ENCODE measurements around the gene GMDS.

Gene GMDS

DNA sequence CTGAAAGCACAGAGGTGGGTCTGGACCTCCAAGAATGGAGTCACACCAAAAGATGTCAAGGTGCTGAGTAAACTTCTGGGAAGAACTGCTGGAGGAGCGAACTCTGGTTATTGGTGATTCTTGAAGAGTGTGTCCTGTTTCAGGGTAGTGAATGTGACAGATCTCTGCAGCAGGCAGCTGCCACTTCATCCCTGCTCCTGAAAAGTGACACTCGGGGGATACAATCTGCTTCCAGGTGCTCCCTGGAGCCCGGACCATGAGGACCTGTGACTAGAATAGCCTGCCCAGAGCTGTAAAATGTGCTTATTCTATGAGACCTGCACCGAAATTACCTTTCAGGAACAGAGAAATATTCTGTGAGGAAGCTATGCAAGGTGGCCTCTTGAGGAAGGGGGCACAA lies 444.6 kb downstream of the GMDS start:
- DNase-seq (ENCODE audit: low read depth): no peak

GRCh38 chr6:1798965-1799325 lies 446.5 kb downstream of the GMDS start:
- no peak for DNase-seq (ENCODE audit: low read depth)

DNA sequence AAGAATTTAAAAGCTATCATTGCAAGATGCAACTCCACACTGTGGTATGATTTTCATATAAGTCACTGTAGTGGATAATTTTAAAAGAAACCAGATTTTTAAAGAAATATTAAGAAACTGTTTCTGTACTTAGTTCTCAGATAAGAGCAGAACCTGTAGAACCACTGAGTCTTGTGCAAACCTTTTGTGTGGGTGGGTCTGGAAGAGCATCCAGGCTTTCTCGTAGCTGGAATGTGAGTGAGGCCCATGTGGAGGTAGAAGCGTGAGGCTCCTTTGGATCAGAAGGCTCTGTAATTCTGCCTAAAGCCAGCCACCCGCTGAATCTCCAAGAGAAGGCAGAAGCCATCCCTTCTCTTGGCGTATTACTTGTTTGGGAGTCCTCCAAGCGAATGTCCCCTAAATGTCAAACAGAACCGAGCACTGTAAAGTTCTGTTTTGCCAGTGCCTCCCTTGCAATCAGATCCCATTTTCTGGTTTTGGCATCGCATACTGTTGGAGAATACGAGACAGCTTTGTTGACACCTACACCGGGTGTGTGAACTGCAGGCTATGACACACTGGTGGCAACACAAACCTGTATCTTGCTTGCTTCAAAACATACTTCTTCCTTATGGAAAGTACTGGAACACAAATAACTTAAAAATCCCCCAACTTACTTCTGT lies 447.0 kb downstream of the GMDS start:
- no peak for DNase-seq (ENCODE audit: low read depth)

- no peak for DNase-seq (ENCODE audit: low read depth)
Measured at GRCh38 chr6:1797801-1798200, 447.6 kb downstream of the GMDS start.

GRCh38 chr6:1796706-1797529 lies 448.5 kb downstream of the GMDS start:
- DNase-seq (ENCODE audit: low read depth): no peak

DNA sequence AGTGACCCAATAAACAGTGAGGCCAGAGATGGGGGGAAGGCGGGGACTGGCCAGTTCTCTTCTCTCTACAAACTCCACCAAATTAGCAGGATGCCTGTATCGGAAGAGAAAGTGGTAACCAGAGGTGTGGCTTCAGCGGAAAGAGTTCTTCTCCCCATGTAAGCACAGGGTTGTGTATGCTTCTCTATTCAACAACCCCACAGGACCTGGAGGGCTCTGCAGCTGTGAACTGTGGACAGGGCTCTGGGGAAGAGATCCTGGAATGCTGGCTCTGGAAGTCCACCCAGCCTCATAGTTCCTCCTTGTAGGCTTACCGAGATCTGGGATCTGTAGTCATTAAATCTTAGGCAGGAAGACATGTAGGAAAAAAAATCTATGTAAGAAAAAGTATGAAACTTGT lies 449.5 kb downstream of the GMDS start:
- no peak for DNase-seq (ENCODE audit: low read depth)

GRCh38 chr6:1792989-1793388 lies 452.4 kb downstream of the GMDS start:
- DNase-seq (ENCODE audit: low read depth): no peak

GRCh38 chr6:1790684-1791083 lies 454.7 kb downstream of the GMDS start:
- DNase-seq (ENCODE audit: low read depth): no peak

DNA sequence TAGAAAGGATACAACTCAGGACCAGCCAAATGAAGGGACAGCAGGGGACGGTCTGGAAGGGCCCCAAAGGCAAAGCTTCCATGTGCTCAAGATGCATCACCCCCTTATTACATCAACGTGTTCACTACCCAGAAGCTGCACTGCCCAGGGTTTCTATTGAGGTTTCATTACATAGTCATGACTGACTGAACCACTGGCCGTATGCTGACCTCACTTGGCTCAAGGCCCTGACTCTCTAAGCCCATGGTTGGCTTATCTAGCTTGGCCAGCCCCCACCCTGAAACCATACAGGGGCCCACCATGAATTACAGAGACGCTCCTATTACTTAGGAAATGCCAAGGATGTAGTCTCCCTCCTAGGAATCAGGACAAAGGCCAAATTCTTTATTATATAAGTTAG lies 456.3 kb downstream of the GMDS start:
- DNase-seq (ENCODE audit: low read depth): no peak

DNA sequence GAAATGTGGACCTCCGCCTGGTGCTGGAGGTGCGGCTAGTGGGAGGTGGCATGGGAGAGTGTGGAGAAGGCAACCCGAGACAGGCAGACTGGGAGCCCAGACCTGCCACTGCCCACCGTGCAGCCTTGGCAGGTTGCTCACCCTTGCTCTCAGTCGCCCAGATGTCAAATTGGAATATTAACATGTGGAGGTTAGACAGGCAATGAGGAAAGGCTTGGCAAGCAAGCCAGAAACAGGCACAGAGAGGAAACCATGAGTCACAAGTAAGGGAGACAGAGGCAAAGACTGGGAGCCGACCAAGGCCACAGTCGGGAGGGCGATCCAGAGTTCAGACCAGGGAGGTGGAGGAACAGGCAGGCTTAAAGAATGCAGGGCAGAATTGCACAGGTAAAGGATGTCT lies 457.5 kb downstream of the GMDS start:
- DNase-seq (ENCODE audit: low read depth): no peak

DNA sequence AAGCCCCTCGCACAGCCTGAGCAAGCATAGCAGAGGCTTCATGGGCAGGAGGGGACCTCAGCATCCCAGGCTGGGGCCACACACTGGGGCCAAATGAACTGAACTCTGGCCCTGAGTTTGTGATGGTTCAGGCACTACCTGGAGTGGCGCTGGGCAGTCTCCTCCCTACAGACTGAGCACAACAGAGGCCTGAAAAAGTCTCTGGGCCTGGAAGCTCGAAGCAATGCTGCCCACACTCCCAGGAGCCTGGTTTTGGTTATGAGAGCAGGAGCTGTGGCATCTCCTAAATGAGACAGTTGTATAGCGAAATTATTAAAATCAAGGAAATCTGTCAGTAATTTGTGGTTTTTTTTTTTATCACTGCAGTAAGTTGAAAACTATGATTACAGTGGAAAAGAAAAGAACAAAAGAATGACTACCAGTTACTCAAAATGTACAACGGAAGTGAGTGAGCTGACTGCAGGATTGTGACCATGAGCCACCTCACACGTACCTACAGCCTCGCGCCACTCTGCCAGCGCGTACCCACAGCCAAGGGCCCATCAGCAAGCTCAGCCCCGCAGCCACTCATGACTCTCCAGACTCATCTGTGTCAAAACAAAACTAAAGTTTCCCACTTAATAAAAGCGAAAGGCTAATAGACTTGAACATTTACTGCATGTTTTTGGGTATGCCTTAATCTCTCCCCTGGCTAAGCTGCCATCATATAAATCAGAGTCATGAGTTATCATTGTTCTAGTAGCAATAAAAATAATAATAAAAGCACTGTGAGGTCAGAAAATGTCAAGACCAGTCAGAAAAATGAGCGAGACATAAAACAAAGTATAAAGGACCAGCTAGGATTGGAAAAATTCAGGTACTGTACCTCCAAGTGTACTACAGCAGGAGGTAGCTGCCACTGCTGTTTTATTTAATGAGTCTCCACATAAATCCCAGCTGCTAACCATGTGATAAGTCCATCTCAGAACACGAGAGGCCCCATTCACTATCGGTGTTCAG lies 458.7 kb downstream of the GMDS start:
- DNase-seq (ENCODE audit: low read depth): no peak

DNA sequence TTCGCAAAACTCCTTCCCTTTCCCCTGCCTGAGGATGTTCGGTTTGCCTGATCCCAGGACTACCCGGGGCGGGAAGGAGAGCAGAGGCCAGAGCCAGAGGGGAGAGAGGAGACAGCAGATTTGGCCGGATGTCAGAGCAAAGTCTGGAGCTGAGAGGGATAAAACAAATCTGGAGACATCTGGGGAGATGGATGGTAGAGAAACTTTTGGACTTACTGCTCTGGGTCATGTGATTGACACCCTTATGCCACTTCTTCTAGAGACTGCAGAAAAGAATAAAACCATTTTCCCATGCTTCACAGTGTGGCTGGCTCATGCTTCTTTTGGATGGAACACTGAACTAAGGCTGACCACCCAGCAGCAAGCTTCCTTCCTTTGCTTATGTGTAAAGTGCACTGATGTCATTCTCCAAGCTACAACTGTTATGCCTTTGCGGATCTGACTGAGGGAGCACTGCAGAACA lies 461.0 kb downstream of the GMDS start:
- DNase-seq (ENCODE audit: low read depth): no peak

DNA sequence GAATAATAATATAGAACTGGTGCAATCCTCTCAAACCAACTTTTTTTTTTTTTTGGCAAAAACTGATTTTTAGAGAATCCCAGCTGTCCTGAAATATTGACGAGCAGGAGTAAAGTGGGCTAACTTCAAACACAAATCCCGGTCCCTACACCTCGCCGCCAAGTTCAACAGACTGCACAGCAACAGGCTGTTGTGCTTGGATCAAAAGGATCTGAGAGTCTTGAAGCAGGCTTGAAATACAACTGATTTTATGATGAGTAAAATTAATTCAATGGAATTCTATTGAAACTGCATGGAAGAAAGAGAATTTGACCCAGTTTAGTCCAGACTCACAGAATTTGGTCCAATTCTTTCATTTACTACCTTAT lies 463.6 kb downstream of the GMDS start:
- DNase-seq (ENCODE audit: low read depth): no peak

DNA sequence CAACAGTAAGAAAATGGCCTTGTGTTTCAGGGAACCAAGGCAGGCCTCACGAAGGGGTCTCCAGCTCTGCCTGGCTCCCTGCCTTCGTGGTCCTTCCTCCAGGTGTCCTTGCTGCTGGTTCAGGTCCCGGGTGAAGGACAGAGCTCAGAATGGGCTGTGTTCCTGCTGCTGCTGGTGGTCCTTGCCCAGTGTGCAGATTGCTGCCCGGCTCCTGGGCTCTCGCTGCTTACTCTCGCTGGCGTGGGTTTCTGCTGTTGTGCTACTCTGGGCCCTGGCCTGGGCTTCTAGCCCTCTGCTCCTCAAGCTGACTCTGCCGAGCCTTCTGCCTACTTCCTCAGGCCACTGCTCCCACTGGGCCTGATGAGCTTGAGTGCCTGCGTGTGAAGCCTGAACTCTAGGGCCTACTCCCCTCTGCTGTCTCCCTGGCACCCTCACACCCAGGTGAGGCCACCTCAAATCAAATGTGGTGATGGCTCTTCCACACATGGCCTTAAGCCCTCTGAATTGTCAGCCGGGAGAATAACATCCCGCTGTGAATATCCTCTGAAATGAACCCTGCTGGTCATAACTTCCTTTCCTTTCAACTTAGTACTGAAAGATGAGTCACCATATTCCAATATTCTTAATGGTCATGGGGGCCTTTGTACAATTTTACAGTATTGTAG lies 464.1 kb downstream of the GMDS start:
- DNase-seq (ENCODE audit: low read depth): no peak

DNA sequence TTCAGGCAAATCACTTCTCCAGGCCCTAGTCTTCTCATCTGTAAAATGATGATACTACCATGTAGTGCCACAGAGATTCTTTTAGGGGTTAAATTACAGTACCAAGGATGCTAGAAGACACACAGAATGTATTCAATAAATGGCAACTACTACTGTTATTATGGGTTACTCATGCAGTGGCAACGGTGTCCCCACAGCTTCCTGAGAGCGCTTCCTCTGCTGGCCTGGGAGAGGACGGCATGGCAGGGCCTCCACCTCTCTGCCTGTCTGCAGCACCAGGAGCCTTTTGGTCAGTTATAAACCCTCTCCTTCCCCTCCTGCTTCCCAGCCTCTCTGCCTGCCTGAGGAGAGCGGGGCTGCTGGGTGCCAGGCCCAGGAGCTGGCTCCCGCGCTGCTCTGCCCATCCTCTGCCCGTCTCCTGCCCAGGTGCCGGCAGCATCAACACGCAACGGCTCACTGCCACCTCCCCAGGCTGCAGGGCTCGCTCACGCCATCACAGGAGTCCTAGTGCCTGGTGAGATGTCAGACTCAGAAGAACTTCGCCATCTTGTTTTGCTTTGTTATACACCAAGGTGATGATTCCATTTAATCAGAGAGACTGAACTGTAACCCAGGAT lies 465.0 kb downstream of the GMDS start:
- no peak for DNase-seq (ENCODE audit: low read depth)

DNA sequence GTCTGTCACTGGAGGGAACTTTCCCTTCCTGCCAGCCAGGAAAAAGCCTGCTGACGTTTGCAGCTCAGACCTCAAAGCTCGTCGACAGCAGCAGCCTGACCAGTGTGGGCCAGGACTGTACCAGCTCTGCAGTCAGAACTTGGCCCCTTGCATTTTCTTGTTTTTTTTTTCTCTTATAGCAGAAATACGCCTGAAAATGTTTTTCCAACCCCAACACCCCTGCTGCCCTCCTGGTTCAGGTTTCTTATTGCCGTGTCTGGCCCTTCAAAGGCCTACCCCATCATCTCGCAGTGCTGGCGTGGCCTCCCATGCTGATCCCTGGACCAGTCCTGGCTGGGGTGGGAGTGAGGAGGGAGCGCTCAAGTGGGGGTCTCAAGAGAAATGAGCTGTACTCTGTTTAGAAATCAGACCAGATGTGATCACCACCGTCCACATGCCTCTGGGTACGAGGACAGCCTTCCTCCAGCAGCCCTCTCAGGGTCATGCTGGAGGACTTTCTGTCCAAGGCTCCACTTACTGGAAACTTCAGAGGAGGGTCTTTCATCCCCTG lies 466.6 kb downstream of the GMDS start:
- DNase-seq (ENCODE audit: low read depth): no peak

DNA sequence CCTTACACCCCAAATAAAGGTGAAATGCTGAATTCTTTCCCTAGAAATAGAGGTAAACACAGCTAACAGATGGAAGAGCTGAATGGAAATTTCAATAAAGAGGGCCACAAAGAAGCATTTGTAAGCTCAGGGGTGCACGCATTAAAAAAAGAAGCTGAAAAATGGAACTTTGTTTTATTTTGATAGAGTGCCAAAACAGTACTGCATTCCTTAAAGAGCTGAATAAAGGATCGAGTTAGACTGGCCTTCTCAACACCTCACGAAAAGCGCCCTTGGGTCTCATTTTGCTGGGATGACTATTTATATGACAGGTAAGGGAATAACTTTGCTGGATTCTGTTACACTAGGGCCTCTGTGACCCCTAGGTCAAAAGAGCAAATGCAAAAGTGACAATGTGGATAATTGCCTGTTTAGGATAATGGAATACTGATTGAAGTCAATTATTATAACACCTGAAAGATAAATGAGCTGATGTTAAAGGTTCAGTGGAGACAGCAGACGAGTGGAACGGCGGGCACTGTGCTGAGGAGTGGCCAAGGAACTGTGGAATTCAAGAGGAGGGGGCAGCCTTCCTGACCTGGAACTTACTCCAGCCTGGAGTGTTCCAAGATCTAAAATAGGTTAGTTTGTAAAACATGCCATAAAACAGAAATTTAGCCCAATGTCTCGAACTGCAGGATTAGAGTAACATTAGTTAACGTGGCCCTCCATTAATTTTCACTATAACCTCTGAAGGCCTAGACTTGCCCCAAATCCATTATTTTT lies 467.3 kb downstream of the GMDS start:
- DNase-seq (ENCODE audit: low read depth): no peak

- DNase-seq (ENCODE audit: low read depth): no peak
Measured at GRCh38 chr6:1775441-1775840, 470.0 kb downstream of the GMDS start.

DNA sequence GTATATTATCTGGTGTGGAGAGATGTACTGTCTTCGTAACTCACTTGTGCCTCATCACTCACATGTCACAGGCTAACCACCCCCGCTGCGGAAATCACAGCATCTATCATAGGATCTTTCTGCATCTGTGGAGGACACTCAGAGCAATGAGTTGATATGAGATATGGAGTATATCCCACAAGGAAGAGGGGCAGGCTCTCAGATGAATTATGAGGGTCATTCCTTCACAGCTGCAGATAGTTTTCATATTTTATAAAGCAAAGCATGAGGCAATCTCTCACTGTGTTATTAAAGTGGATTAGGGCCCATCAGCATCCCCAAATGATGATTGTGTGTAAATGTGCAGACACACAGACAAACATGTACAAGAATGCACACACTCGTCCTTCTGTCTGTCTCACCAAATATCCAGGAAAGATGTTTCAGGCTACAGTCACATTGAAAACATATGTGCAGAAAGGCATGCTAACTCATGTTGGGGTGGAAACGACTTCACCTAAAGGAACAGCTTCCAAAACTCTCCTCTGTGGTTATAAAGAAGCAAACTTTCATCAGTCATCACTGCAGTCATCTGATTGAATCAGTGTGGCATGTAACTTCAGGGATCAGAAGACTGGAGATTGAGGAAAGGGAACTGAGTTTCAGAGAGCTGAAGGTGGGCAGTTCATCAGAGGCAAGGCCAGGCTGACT lies 471.0 kb downstream of the GMDS start:
- DNase-seq (ENCODE audit: low read depth): no peak

GRCh38 chr6:1773700-1774099 lies 471.7 kb downstream of the GMDS start:
- no peak for DNase-seq (ENCODE audit: low read depth)

Data from stimulated activated CD8-positive, alpha-beta memory T cell treated with anti-CD3 and anti-CD28 coated beads, Interleukin-7, amount 100 ng/mL, for 24 hours (primary cell).